ENCODE data around the gene TDRD10.
"Not testable (repeated sequence)": the region's sequence is repeated elsewhere in the genome, so short reads cannot be mapped to it uniquely, and the experiment has no call there.

The TDRD10 gene

DNA sequence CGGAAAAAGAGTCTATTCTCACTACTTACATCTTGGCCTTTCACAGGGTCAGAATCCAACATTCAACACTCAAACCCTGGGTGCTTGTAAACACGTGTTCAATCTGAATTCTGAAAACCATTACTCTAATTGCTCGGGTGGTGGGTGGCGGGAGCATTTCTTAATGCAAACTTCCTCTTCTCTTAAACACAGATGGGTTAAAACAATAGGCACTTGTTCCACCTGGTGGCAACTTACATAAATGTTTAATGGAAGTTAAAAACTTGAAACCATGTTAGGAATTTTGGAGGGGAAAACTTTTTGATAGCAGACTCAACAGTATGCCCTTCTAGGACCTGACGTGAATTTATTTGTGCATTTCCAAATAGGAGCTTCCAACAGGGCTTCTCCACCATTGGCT lies 23.4 kb upstream of the TDRD10 start:
- in situ Hi-C loops (cut with HindIII; ENCODE audit: low sequenced_read_pairs): no loop called here

DNA sequence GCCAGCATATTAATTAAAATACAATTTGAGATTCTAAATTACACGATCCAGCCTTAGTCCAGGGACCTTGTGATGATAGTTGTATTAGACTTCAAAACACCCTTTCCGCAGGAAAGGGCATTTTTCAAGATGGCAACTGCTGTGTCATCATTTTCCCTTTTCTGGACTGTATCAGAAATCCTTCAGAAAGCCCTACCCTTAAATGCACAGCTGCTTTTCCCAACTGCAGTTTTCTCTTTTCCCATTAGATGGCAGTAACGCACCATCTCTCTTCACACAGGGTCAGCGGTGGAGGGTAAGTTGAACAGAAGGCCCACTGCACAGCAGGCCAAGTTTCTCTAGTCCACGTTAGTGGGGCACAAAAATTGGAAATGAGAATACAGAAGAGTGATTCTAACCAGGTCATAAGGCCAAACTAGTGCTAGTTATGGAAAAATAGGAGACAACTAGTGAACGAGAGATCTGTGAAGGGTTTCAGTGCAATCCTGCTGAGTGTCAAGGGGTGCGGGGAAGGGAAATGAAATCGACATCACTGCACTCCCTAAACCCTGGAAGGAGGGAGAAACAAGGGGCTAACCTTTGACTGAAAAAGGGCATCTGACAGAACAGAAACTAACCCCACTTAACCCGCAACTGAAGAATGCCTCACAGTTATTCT lies 22.1 kb upstream of the TDRD10 start:
- in situ Hi-C loops (cut with HindIII; ENCODE audit: low sequenced_read_pairs): loop anchor here (5.0 kb wide), 1 partner anchor 77 kb away; the partner anchor contains the start of gene UBE2Q1

DNA sequence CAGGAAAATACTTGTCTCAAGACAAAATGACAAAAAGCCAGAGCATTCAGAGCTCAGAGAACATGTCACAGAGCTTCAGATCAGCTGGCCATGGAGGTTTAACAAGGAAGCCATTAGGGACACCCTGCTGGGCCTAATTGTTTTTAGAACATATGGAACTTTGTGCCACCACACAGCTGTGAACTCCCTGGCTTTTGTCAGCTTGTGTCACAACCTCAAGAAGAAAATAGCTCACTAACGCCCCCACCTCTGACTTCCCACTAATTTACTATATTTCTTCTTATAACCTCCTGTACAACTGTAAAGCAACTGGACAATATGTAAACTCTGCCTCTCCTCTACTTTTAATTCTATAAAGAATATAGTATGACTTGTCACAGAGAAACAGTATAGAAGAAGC lies 21.0 kb upstream of the TDRD10 start:
- in situ Hi-C loops (cut with HindIII; ENCODE audit: low sequenced_read_pairs): loop anchor here (5.0 kb wide), 1 partner anchor 76 kb away; the partner anchor contains the start of gene UBE2Q1

DNA sequence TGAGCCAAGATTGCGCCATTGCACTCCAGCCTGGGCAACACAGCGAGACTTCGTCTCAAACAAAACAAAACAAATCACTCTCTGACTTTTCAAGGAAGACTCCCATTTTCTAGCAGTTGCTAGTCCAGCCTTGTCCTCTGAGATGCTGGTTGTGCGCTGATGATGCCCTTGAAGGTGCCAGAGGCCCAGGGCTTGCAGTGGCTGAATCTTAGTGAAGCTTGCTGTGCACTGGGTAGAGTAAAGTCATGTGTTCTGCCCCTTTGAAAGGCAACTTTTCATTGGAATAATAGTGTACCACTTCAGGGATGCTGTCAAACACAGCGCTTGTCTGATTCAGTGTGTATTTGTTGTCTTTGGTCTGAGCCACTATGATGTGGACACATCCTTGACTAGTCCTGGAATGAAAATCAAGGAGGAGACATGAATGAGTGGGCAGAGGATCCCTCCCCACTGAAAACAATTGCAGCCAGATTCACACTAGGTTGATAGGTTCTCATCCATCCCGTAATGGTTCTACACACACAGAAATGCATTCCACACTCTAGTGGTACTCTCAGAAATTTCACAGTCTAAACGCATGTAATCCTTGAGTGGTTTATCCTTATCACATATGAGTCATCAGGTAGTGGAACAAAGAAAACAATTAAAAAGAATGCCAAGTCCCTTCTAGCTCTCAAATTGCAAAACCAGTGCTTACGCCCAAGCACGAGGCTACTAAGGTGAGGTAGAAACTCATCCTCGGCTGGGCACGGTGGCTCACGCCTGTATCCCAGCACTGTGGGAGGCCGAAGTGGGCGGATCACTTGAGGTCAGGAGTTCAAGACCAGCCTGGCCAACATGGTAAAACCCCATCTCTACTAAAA lies 17.8 kb upstream of the TDRD10 start:
- in situ Hi-C loops (cut with HindIII; ENCODE audit: low sequenced_read_pairs): loop anchor here (5.0 kb wide), 1 partner anchor 73 kb away; the partner anchor contains the start of gene UBE2Q1

DNA sequence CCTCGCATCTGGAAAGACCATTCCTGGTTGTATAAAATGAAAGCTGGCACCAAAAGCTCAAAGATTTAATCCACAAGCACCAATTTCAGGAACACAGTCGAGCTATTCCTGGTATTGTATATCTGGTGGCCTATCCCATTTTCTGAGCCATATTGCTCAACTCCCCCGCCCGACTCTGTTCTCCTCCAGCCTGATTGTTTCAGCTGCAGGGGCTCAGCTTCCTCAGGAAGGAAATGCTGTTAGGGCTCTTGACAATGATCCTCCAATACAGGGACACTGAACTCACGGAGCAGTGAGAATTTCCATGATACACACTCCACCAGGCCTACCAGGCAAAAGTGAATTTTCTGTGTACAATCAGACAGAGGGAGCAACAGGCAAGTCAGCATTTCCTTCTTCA lies 16.9 kb upstream of the TDRD10 start:
- in situ Hi-C loops (cut with HindIII; ENCODE audit: low sequenced_read_pairs): no loop called here

DNA sequence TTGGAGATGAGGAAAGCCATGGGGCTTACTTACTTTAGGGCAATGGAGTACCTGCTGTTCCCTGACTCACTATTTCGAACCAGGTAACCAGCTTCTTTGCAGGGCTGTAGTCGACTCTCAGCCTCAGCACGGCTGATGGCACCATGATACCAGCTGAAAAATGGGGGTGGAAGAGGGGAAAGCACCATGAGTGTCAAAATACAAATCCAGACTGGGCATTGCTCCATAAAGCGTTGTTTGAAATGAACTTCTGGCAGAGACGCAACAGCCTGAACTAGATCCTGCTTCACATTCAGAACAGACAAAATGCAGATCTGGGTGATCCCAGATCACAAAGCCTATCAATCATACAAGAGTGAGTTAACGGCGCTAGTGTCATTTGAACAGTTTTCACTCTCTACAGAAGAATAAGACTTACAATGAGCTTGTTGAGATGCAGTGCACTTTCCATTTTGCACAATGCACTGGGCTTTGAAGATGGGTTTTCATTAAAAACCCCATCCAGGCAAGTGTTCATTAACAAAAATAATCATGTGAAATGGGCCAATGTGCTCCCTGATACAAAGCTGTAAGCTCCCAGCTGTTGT lies 16.0 kb upstream of the TDRD10 start:
- in situ Hi-C loops (cut with HindIII; ENCODE audit: low sequenced_read_pairs): no loop called here

DNA sequence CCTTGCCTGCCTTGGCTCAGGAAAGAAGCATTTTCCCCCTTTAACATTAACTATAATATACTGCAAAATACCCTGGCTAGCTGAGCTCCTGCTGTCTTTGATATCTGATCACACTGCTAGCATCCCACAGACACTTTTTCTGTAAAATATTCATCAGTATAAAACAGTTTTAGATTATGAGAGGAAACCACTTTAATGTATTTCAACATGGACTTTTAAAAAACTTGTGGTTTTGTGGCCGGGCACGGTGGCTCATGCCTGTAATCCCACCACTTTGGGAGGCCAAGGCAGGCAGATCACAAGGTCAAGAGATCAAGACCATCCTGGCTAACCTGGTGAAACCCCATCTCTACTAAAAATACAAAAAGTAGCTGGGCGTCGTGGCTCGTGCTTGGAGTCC lies 15.3 kb upstream of the TDRD10 start:
- in situ Hi-C loops (cut with HindIII; ENCODE audit: low sequenced_read_pairs): not testable (repeated sequence)

DNA sequence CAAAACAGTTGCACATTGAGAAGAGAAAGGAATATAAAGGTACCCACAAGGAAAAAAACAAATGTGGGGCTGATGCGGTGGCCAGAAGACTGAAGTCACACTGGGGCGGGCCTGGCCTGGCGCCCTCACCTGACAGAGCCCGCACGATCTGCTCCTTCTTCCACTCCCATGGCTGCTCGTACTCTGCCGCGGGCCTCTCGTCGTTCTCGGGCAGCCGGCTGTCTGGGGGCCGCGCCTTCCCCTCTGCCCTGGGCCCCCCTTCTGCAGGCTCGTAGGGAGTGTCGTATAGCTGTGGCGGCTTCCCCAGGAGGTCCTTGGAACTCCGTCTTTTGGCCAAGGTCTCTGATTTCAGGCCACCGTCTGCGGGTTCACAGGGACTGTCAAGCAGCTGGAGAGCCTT lies 13.1 kb upstream of the TDRD10 start:
- in situ Hi-C loops (cut with HindIII; ENCODE audit: low sequenced_read_pairs): no loop called here

DNA sequence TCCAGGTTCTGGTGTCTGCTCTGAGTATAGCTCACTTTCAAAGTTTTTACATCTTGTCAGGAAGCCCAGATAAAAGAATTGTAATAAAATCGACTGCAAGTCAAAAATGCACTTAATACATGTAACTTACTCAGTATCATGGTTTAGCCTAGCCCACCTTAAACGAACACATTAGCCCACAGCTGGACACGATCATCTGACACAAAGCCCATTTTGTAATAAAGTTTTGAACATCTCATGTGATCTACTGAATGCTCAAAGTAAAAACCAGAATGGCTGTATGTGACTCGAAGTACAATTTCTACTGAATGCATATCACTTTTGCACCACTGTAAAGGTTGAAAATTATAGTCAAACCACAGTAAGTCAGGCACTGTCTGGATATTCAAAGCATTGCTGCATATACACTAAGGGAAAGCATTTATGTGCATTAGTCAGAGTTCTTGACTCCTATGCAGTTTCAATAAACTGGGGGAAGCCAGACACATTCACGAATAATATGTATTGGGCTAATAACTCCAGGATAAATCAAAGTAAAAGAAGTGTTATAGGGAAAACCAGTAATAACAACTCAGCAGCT lies 12.2 kb upstream of the TDRD10 start:
- in situ Hi-C loops (cut with HindIII; ENCODE audit: low sequenced_read_pairs): no loop called here

DNA sequence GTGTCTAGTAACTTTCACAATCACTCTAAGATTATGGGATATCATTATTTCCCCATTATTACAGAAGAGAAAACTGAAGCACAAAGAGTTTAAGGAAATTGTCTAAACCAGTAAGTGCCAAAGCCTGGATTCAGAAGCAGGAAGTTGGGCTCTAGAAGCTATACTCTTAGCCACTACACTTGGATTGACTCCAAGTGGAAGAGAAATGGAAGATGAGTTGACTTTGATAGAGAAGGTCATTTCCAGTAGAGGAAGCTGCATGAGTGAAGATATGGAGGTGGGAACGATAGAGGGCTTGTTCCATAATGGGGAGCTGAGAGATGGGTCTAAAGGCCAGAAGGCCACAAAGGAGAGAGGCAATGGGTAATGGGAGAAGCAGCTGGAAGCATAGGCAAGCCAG lies 11.7 kb upstream of the TDRD10 start:
- in situ Hi-C loops (cut with HindIII; ENCODE audit: low sequenced_read_pairs): no loop called here

DNA sequence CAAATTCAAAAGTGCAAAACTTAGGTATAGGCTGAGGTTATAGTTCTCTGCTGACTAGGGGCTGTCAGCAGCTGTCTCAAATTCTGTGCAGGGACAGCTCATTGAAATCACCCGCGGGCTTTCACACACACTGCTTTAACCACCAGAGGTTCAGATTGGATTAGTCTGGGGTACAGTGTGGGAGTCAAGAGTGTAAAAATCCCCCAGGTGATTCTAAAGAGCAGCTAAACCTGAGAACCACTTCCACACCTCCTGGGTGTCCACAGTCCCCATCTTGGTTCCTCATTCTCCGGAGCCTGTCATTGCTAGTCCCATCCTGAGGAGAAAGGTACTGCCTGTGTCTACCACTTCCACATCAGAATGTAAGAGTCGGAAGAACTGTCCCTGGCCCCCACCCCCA lies 9.9 kb upstream of the TDRD10 start:
- in situ Hi-C loops (cut with HindIII; ENCODE audit: low sequenced_read_pairs): no loop called here

DNA sequence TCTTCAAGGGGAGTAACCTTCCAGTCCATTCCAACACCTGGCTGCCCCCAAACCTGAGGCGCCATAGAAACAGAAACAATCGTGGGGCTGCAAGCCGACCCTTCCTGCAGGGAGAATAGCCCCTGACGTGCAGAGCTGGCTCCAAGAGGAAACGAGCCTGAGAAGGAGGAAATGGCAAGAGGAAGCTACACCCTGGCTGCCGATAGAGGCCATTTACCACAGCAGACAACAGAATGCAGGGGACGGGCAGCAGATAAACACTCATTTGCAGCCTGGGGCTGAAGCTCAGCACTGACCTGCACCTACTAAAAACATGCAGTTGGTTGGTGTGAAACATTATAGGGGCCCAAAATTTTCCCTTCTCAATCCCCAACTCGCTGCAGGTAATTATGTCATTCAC lies 8.7 kb upstream of the TDRD10 start:
- in situ Hi-C loops (cut with HindIII; ENCODE audit: low sequenced_read_pairs): no loop called here

DNA sequence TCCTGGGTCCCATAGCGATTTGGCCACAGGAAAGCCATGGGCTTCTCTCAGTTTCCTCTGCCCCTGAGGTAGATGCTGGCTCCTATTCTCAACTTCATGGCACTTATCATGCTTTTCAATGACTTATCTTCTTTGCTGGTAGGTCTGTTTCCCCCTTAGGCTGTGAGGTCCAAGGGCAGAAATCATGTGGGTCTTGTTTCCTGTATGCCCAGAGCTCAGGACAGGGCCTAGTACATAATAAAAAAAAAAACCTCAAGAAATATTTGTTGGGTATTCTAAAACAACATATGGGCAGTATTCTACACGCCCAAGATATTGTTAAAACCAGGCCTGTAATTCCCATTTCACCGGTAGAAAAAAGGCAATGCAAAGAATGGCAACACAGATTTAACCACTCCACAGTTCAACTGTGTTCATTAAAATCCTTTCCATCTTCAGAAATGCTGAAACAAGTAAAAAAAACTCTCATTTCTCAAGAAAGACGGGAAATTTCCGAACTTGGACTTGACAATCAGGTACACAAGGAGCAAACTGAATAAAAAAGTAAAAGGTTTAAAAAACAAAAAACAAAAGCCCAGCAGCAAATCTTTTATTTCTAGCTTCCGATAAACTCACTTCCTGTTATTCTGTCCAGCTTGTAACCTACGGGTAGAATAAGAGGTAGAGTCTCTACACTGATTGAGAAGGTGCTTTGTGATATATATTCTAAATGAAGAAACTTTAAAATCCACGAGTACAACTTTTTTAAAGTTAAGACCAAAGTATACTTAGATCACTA lies 6.3 kb upstream of the TDRD10 start:
- in situ Hi-C loops (cut with HindIII; ENCODE audit: low sequenced_read_pairs): no loop called here

DNA sequence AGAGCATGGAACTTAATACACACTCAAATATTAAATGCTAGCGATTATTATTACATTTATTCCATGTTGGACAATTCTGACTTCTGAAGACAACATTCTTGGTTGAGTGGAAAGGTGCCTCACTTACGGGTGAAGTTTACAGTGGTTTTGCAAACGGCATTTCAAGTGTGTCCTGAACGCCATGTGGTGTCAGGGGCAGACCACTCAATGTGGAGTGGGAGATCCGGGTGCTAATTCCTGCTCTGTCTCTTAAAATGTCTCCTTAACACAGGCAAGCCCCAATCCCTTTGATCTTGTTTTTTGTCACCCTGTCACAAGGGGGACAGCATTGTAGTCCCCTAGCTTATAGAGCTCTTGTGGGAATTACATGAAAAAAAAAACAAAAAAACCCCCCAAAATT lies 5.6 kb upstream of the TDRD10 start:
- in situ Hi-C loops (cut with HindIII; ENCODE audit: low sequenced_read_pairs): no loop called here

DNA sequence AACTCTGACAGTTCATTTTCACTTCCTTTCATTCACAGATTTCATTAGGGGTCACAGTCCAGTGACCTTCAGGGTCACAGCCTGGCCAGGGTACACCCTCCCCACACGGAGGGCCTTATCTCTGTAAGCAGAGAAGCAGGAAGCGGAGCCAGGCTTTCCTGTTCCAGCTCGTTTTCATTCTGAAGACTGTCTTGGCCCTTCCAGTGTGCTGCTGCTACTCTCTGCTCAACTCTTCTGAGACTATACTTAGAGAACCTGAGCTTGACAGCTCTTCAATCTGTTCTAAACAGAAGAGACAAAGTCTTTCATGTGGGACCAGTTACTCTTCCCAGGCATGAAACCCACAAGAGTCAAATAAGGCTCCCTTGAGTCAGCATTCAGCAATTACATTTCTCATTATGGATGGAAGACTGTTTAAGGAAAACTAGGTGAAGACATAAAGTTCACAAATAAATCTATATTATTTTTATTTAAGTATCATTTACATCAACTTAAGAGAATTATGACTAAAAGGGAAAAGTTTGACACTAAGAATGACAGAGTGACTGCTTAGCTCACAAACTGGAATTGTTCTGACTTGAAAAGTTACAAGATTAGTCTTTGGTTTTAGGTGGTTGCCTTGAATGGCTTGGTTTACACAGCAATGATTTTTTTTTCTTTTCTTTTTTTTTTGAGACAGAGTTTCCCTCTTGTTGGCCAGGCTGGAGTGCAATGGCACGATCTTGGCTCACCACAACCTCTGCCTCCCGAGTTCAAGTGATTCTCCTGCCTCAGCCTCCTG lies 4.8 kb upstream of the TDRD10 start:
- in situ Hi-C loops (cut with HindIII; ENCODE audit: low sequenced_read_pairs): no loop called here

DNA sequence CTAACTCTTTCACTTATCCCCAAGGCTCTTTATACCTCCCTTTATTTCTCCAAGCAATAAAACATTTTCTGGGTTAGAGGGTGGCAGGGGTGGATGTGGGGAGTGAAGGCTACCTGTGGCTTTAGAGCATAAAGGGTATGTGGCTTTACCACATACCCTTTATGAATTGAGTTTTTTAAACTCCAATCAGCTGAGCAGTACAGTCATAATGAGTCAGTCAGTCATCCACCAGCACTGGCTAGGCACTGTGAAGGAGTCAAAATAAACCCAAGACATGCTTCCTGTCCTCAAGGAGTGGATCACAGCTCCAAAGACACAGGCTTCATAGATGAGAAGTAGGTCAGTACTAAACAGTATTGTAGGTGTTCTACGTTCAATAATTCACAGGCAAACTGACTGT lies 2.6 kb upstream of the TDRD10 start:
- in situ Hi-C loops (cut with HindIII; ENCODE audit: low sequenced_read_pairs): no loop called here

DNA sequence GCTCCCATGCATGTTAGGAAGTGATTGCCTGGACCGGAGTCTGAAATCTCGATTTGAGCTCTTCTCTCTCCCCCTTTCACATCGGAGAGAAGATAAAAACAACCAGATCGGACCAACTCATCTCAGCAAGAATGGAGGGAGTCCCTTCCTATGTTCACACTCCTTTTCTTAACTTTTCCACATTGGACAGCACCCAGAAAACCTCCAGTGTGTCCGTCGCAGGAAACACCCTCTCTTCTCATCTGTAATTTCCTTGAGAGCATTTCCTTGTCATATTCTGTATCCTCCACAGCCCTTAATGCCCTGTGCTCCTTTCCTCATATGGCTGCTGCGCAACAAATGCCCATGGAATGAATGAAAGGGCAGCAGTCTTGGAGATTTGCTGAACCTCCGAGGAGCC lies 1.5 kb upstream of the TDRD10 start:
- in situ Hi-C loops (cut with HindIII; ENCODE audit: low sequenced_read_pairs): no loop called here

DNA sequence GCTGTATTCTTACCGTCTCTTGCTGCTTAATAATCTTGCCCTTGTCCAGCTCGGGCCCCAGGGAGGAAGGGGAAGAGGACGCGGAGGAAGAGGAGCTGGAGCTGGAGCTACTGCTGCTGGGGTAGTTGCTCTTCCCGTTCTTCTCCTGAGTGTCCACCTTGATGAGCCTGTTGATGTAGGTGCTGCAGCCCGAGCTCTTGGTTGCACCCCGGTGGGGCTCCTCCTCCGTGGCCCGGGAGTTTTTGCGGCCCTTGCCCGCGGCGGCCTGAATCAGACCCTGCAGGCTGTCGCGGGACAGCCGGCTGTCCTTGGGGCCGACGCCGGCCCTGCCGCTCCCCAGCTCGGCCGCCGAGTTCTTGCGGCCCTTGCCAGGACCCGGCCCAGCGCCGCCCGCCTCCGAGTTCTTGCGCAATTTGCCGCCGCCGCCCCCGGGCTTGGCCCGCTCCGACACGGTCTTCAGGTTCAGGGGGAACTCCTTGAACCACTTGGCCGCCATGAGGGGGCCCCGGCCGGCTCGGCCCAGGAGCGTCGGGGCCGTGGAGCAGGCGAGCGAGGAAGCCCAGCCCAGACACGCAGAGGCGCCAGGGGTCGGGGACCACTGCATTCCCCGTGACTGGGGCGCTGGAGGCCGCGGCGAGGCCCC lies 475 bp upstream of the TDRD10 start:
- in situ Hi-C loops (cut with HindIII; ENCODE audit: low sequenced_read_pairs): no loop called here

DNA sequence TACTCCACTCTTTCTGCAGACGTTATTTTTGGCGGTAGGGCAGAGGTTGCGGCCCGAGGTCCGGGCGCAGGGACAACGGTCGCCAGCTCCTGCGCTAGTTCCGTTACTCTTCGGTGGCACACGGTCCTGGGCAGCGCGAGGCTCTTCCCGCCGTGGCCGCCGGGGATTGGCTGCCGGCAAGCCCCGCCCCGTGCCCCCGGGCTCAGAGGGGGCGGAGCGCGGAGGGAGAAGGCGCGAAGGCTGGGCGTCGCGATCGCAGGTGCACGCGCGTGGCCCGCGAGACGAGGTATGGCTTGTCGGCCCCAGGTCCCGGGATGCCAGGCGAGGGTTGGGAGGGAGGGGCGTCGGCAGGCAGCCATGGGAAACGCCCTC lies 711 bp downstream of the TDRD10 start:
- in situ Hi-C loops (cut with HindIII; ENCODE audit: low sequenced_read_pairs): no loop called here

DNA sequence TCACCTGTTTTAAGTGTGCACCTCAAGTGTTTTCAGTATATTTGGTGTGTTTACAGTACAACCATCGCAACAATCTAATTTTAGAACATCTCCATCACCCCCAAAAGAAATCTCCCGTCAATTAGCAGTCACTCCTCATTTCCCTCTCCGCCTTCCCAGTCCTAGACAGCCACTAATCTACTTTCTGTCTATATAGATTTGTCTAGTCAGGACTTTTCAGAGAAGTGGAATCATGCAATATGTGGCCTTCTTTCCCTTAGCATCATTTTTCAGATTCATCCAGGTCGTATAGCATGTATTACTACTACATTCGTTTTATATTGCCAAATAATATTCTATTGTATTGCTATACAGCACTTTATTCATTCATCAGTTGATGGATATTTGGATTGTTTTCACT lies 1.9 kb downstream of the TDRD10 start:
- in situ Hi-C loops (cut with HindIII; ENCODE audit: low sequenced_read_pairs): no loop called here

All from endothelial cell of hepatic sinusoid (primary cell).